ENCODE results near the gene CKAP2L.

GRCh38 chr2:112813280-112813966 is 49.0 kb upstream of the CKAP2L start:
- TF ChIP-seq TCF4 (CRISPR knock-in tag; IDR thresholded peaks at IDR 0.05; ENCODE audit: borderline replicate concordance): no peak
- no peak for TF ChIP-seq ZFP3 (CRISPR knock-in tag; IDR thresholded peaks at IDR 0.05)
- TF ChIP-seq GLIS3 (CRISPR knock-in tag; IDR thresholded peaks at IDR 0.05): no peak
- TF ChIP-seq ZNF8 (CRISPR knock-in tag; IDR thresholded peaks at IDR 0.05): no peak
- TF ChIP-seq PATZ1 (CRISPR knock-in tag; IDR thresholded peaks at IDR 0.05; ENCODE audit: borderline replicate concordance): no peak
- TF ChIP-seq PPARA (CRISPR knock-in tag; IDR thresholded peaks at IDR 0.05; ENCODE audit: borderline replicate concordance): no peak
